Muscle of back (tissue), 11 donors: ENCODE measurements around the gene TBC1D22A. TPM values are rescaled to one million over a fixed set of nuclear protein-coding genes. Genes with fewer than 3 reads are reported as not detected.

Experiments
- DNase-seq, 3 donors: peaks; one replicate each; pipeline versions ENCODE4 v3.0.0 to v3.0.0-alpha.2; 2013
- polyA plus RNA-seq, 10 donors: library from polyadenylated mRNA; unstranded; fragments of 120-200 nt; gene quantifications; one replicate each; pipeline ENCODE4 v1.2.1, GENCODE V29; 2013; ENCODE audit not compliant: insufficient read length in 10 of 10

TBC1D22A gene
- polyA plus RNA-seq, 10 donors, result 10.6 to 14.9 (median 13.4) TPM

DNA sequence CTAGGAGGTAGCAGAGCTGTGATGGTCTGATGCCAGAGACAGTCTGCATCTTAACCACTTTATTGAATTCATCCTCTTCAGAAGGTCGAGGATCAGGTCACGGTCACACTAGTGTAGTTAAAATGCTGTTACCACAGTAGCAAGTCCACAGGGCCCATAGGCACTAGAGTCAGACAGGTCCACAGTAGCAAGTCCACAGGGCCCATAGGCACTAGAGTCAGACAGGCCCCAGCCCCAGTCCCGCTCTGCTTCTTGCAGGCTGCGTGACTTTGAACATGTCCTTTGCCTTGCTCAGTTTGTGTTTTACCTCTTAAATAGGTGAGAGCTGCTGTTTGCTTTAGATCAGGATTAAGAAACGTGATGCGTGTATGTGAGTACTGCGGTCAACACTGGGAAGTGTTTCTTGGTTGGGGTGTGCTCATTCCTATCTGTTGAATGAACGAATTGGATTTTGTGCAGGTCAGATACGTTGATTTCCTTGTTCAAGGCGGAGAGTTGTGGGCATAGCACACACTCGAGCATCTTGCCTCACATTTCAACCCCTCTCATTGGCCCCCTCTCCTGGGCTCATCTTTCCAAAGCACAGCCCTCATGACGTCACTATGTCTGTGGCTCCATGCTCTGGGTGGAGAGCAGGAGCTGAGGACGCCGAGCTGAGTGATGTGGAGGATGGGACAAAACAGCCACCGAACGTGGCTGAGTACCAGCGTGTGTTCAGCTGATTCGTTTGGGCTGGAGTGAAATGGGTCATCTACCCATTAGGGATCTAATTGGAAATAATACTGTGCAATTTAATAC is 191.7 kb downstream of the TBC1D22A start:
- DNase-seq, result no peak

DNA sequence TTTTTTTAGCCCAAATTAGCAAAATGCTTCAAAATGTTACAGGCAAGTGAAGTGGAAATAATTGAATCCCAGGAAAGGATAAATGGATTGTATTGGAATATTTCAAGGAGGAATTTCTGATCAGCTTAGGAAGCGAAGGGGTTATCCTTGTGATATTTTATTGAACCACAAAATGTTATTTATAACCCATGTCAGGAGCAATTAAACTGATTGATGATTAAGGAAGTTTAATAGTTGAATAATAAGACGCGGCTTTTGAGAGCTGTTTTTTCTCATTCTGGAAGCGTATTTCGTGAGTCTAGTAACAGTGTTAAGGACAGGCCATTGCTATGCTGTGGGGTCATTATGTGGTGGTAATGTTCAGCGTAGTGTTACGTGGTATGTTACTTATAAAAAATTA is 192.3 kb downstream of the TBC1D22A start:
- DNase-seq, result no peak

DNA sequence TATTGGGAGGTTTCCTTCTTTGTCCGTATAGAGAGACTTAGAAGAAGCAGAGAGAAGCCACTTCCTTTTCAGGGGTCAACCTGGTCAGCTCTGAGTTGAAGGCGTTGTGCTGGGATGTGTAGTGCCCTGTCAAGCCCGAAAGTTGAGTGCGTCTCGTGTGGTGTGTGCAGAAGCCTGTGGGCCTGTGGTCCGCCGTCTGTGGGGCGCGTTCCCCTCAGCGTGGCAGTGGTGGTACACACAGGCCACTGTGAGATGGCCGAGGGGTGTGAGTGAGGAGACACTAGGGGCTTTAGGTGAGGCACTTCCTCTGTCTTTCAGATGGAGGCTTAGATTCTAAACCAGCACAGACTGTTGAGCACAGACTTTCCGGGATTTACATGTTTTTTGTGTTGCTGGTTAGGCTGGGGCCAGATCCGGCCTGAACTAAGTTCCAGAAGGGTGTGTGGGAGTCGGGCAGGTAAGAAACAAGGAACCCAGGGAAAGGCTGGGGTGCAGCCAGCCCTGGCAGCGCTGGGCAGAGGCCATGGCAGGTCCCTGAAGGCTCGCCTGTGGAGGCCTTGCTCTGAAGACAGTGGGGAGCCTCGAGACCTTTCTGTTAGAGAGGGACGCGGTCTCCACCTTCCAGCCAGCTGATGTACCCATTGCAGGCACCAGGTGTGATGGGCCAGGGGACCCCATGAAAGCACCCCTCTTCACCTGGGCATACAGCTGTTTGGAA is 194.2 kb downstream of the TBC1D22A start:
- DNase-seq, result no peak

DNA sequence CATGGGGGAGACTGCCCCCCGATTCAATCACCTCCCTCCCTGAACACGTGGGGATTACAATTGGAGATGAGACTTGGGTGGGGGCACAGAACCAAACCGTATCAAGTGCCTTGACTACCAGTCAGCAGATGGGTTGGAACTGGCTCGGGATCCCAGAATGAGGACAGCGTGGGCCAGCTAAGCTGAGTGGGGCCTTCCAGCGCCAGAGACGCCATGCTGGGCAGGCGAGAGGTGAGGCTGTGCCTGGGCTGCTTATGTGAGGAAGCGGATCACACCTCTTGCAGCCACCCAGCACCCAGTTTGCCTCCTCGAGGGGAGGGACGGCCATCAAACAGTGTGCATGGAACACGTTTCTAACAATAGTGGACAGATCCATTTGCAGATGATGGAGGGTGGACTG is 195.1 kb downstream of the TBC1D22A start:
- no peak for DNase-seq

DNA sequence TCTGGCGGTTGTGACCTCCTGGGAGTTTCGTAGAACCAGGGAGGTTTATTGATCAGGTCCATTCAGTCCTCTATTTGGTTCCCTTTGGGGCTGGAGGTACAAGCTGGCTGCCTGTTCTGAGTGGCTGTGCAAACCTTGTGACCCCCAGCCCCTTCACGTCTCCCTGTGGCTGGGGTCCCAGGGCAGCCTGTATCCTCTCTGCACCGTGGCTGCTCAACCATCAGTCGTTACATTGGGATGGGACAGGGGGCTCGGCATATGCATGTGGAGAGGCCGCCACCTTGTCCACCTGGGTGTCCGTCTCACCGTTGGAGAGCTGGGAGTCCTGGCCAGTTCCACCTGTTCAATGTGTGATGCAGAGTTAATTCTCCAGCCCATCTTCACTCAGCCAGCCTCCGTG is 195.7 kb downstream of the TBC1D22A start:
- DNase-seq, result no peak

DNA sequence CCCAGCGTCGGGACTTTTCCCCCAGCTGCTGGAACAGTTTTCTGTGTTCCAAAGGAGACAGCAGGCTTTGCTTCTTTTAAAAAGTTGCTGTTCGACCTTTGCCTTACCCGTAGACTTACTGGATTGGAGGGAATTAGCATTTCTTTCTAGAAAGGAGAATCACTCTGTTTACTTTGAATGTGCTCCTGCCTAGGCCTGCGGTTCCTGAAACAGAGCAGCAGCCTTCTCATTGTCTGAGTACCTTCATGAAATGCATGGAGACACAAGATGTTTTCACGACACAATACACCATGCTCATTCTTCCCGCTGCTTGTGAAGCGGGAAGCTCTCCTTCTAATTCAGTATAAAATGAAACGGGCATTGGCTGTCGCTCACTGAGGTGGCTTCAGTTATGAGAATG is 196.2 kb downstream of the TBC1D22A start:
- no peak for DNase-seq

DNA sequence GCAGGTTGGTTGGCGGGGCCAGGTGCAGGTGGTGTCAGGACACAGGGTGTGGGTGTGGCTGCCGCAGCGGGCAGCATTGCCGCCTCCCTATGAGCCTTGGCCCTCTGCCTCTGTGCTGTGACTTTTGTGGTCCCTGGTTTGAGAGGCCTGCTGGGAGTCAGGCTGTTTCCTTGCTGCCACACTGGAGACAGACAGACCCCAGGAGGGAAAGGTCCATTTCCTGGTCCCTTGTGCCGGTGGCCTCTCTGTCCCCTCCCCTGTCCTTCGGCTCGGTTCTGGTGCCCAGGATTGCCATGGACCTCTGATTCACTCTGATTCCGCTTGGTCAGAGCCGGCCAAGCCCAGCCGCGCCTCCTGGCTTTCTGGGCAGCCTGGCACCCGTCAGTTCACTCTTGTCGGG is 196.9 kb downstream of the TBC1D22A start:
- no peak for DNase-seq

DNA sequence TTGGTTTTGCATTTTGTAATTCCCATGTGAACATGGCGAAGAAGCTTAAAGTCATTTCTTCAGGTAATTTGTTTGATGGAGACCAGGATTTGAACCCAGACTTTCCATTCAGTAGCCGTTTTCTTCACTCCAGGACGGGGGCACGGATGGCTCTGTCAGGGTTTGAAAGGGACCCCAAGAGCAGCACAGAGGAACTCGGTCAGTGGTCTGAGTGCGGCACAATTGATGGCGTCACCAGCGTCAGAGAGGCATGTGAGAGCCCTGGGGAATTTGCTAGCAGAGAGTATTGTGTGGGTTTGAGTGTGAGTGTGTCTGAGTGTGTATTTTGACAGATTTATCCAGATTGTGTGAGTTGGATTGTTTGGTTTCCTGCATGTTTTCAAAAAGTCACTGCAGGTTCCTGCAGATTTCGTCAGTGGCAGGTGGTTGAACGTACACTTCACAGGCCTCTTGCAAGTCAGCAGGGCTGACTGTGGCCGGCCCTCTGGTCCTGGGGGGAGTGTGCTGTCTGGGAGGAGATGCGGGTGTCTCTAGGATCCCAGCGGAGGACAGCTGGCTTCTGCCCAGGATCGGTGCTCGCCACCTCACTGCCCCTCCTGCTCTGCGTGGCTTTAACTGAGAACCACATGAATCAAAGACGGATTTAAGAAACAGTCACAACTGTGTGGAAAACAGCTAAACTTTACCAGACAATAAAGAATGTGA is 199.3 kb downstream of the TBC1D22A start:
- no peak for DNase-seq

DNA sequence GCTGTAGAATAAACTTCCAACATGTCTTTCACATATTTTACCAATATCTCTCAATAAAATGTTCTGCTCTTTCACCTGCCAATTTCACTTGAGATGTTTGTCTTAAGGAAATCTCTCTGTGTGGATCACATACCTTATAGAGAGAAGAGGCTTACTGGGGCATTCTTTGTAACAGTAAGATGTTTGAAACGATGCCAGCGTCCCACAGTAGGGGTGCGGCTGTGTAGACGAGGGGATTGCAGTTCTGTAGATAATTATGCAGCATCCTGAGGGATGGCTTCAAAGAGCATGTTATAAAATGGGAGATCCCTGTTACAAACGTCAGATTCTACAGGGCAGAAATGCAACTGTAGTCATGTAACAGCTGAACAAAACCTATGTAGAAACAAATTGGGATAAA is 200.0 kb downstream of the TBC1D22A start:
- DNase-seq, result no peak

DNA sequence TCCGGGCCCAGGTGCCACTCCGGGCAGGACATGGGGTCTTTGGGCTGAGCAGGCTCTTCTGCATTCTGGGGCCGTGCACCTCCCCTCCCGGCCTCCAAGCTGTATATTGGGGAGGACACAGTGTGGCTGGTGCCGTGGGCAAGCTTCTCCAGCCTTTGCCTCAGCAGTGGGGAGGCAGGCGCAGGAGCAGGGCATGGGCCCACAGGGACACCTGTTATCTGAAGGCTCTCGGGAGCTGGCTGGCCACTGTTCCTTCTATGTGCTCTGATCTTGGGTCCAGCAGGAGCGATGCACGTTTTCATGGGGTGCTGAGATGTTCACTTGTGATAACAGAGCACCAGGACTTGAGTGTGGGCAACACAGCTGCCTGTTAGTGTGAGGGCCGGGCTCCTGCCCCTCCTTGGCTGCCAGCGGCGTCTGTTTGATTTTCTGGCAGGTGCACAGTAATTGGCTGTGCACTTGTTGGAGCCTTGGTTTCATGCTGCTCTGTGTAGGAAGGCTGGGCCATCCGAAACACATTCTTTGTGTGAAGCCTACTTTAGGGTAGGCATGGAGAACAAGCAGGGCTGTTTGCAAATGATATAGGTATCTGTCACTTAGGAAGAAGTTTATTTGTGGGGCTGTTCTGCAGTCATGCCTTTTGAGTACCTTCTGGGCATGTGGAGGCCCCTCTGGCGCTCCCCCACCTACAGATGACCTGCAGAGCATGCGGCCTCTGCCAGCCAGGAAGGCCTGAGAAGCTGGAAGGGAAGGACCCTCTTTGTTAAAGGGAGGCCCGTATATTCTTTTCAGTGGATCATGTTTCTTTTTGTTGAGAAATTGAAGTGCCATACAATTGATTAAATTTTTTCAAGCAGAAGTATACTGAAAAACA is 201.5 kb downstream of the TBC1D22A start:
- no peak for DNase-seq

DNA sequence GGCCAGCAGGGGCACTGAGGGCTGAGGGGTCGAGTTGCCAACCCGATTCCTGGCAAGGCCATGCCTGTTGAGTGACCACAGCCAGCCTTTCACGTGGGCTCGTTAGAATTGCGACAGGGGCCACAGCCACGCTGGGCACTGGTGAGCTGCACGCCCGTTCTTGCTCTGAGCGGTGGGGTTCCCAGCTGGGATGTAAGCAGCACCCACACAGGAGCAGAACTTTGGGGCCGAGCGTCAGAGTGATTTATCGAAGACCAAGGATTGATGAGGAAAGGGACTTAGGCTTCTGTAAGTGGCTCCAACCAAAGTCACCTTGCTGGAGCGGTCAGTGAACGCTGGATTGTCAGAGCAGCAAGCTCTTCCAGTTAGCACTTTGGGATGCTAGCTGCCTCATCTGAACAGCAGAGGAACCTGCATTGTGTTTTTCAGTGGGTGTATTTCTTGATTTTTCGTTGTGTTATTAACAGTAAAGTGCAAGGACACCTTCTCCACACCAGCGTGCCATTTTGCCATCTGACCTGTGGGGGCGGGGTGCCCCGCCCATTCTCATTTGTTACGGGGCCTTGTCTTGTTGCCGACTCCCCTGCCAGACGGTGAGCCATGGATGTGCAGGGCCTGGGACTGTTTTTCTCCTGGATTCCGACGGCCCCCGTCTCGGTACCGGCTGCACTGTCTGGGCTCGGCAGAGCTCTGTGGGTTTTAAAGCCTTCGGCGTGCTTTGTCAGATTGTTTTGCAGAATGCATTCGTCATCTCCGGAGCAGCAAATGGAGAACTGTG is 202.5 kb downstream of the TBC1D22A start:
- no peak for DNase-seq

DNA sequence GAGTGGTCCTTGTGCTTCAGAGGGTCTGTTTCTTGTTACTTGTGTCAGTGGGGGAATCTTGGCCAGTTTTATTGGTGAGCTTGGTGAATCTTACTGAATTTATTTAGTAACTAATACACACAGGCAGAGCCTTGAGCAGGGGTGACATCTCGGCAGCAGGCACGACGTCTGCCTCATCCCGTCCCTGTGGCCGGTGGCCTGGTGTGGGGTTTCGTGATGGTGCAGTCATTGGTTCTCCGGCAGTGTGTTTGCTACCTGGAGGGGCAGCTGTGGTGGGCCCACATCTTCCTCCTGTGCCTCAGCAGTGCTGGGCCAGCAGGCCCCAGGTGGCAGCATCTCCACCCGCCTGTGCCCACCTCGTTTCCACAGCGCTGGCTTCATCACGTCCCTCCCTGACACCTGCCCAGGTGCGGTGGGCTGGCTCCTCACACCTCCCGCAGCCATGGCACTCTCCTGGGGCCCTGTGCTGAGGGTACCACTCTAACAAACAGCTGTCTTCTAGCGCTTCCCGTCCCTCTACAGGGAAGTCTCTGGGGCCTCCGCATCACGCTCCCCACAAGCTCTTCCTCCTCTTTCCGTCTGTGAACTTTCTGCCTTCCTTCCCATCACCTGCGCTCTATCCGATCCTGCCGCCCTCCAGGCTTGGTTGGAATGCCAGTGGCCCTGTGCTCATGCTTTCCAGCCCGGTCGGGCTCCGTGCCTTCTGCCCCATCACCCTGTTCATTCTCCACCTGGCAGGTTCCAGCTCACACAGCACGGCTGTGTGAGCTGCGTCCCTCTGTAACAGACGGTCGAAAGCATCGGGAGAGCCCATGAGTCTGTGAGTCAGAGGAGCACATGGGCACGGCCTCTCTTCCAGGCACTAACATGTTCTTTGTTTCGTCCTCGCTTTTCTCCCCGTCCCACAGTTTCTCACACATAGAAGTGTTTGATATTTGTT is 203.4 kb downstream of the TBC1D22A start:
- DNase-seq, result no peak

DNA sequence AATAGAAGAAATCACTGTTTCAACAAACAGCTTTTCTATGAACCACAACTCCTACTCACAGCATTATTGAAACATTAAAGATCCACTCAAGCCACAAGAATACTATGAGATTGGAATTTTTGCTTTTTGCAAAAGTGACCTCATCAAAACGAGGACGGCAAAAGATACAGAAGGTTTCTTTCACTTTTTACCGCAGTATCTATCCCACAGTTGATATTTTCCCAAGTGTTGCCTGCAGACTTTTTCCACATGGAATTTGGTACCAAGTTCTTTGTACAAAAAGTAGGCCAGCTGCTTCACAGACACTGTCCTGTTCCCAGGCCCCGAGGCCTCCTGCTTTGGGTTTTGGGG is 204.0 kb downstream of the TBC1D22A start:
- DNase-seq, result no peak

DNA sequence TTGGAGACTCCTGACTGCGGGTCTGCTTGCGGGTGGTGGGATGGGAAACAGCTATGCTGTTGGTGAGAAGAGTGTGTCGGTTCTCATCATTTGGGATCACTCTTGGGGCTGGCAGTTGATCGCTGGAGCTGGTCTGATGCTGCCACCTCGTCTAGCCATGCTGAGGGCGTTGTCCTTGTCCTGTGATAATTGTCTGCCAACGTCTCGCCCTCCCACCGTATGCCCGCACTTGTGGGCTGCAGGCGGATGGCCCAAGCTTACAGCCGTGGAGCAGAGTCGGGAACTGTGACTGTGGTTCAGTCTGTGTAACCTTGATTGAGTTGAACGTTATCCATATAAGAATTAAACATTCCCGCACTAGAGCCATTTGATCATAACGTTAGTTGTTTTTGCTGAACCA is 204.4 kb downstream of the TBC1D22A start:
- no peak for DNase-seq

DNA sequence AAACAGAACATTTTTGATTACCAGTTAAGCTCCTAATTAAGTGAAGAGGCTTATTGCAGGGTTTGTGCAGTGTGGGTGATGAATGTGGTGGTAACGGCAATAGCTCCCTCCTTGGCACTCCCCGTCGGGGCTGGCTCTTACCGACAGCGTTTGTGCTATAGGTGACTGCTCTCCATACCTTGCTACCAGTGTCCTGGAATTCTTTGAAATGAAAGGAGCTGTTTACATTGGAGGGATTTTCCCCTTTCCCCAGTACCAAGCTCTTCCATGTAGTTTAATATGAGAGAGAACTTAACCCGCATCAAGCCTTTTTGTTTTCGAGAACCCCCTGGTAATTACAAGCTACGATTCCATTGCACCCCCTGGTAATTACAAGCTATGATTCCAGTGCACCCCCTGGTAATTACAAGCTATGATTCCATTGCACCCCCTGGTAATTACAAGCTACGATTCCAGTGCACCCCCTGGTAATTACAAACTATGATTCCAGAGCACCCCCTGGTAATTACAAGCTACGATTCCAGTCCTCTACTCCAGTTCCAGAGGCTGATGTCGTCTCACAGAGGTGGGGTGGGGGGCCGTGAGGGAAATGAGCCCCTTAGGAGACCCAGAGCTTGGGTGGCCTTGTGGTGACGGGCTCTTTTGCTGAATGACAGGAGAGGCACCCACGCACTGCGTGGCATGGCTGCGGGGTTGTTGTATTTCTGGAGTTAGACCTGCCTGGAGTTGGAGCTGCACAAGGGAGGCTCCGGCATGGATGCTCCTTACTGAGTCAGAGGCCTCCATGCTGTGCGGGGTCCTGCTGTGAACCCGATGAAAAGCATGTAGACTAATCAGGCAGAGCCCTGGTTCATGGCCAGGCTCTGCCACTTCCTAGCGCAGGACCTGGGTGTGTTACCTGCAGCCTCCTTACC is 205.3 kb downstream of the TBC1D22A start:
- no peak for DNase-seq

DNA sequence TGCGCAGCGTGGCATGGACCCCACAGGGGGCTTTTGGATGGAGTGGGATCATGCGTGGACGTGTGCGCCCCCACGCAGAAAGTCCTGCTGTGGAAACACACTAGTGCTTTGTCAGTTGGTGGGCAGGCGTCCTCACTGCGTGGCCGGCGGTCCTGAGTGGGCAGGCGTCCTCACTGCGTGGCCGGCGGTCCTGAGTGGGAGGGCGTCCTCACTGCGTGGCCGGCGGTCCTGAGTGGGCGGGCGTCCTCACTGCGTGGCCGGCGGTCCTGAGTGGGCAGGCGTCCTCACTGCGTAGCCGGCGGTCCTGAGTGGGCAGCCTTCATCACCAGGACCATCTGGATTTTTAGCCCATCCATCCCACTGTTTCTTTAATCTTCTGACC is 205.9 kb downstream of the TBC1D22A start:
- DNase-seq, result no peak

DNA sequence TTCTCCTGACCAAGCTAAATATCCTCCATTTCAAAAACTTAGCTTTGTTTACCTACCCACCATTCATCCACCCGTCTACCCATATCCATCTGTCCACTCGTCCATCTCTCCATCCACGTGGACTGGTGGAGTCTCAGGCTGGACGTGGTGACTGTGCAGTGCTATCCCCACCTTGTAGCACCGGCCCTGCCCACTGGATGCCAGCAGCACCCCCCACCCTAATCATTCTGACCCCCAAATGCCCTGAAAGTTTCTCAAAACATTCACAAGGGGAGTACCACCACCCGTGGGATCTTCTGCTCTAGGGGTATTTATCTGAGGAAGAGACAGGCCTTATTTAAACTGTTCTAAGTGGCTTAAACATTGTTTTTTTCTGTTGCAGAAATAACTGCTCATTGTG is 206.4 kb downstream of the TBC1D22A start:
- DNase-seq, result no peak

DNA sequence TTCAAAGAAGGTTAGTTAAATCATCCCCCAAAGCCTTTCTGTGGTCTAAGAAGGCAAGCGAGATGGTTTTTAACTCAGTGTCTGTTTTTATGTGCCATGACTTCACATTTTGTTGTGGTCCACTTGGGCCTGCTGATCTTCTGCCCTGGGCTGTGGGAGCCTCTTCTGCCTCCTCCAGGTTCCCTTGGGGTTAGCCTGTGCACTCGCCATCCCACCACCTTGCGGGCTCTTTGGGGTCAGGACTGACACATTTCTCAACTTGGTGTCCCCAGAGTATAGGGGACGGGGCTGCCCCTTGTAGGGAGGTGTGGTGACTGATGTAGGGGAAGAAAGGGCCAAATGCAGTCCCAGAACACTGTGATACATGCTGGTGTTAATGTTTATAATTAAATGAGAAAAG is 207.0 kb downstream of the TBC1D22A start:
- no peak for DNase-seq

DNA sequence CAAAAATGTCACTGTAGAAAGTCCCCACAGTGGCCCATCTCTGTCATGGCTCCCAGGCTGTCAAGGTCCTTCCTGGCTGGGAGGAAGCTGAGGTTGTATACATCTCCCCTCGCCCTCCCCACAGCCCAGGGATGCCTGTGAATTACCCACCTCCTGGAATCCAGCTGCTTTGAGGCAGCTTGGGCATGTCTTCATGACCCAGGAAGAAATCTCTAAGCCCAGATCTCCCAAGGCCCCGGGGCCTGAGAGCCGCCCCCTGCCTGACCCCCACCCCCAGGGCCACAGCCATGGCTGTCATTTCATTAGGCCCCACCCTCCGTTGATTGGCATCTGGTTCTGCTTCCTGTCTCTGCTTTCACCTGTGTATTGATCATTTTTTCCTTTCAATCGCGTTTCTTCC is 207.5 kb downstream of the TBC1D22A start:
- DNase-seq, result no peak
